Progenitor cell of endocrine pancreas (in vitro differentiated cells): Measurements from ENCODE around the gene RNF149. TPM values are rescaled to one million over a fixed set of nuclear protein-coding genes. Genes with fewer than 3 reads are reported as not detected.
A peak's percentile ranks its signal among the peaks of the same experiment; 100 is the strongest.
"Not testable (repeated sequence)": the region's sequence is repeated elsewhere in the genome, so short reads cannot be mapped to it uniquely, and the experiment has no call there.

Experiments used
- DNase-seq: peaks from one replicate; pipeline ENCODE4 v3.0.0; 2021; ENCODE audit warnings: low spot score; ENCODE audit not compliant: unreplicated experiment
- H3K27ac Mint-ChIP-seq: 2 replicates; pipeline ENCODE4 v1.8.0; 2021; ENCODE audit warnings: mild to moderate bottlenecking, moderate library complexity, mixed read lengths
- H3K27me3 Mint-ChIP-seq: 2 replicates; pipeline ENCODE4 v1.8.0; 2021; ENCODE audit warnings: mixed read lengths
- H3K36me3 Mint-ChIP-seq: 2 replicates; pipeline ENCODE4 v1.8.0; 2022; ENCODE audit warnings: mixed read lengths; ENCODE audit not compliant: insufficient read depth
- H3K4me1 Mint-ChIP-seq: 2 replicates; pipeline ENCODE4 v1.8.0; 2021; ENCODE audit warnings: low read depth, mixed read lengths
- H3K4me3 Mint-ChIP-seq: 2 replicates; pipeline ENCODE4 v1.8.0; 2021; ENCODE audit warnings: low read depth, mild to moderate bottlenecking, moderate library complexity, mixed read lengths
- H3K9me3 Mint-ChIP-seq: 2 replicates; pipeline ENCODE4 v1.8.0; 2021; ENCODE audit warnings: low read depth, mixed read lengths
- CTCF ChIP-seq: fragments of 200-600 bp; sonication (generic); IDR thresholded peaks from one replicate; pipeline ENCODE4 v1.5.0; 2021; ENCODE audit warnings: antibody characterized with exemption, mild to moderate bottlenecking; ENCODE audit not compliant: unreplicated experiment
- total RNA-seq: library from RNA; stranded (reverse); gene quantifications from 2 replicates; pipeline ENCODE4 v1.2.1, GENCODE V29; 2021

Gene RNF149
- total RNA-seq, 1 donor from 2014 or later, result 51.5 TPM

GRCh38 chr2:101251844-101252407, 56.6 kb downstream of the RNF149 start:
- Mint-ChIP-seq H3K27ac (peak overlapping the region; percentile 96), H3K36me3 (peaks cover 22% of the 10 kb centered on the region), H3K9me3 (peaks cover 13% of the 10 kb centered on the region), H3K4me3 (peak overlapping the region; percentile 81), H3K27me3 (no peaks in the 10 kb centered on the region), H3K4me1 (peaks cover 38% of the 10 kb centered on the region)
- peak; percentile 31 for DNase-seq
- peak; percentile 65 for TF ChIP-seq CTCF

DNA sequence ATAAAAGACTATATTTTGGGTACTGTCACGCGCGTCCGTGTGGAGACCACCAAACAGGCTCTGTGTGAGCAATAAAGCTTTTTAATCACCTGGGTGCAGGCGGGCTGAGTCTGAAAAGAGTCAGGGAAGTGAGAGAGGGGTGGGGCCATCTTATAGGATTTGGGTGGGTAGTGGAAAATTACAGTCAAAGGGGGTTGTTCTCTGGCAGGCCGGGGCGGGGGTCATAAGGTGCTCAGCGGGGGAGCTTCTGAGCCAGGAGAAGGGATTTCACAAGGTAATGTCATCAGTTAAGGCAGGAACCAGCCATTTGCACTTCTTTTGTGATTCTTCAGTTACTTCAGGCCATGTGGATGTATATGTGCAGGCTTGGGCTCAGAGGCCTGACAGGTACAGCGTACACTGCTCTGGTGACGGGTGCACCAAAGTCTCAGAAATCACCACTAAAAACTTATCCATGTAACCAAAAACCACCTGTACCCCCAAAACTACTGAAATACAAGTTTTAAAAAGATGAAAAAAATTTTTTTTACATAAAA, 57.2 kb downstream of the RNF149 start:
- H3K4me3 Mint-ChIP-seq, result peak overlapping the region; percentile 65
- H3K36me3 Mint-ChIP-seq, result peaks cover 21% of the 10 kb centered on the region
- peak overlapping the region; percentile 92 for H3K27ac Mint-ChIP-seq
- DNase-seq, H3K27me3 Mint-ChIP-seq: not testable (repeated sequence)
- peaks cover 39% of the 10 kb centered on the region for H3K4me1 Mint-ChIP-seq
- peaks cover 13% of the 10 kb centered on the region for H3K9me3 Mint-ChIP-seq

DNA sequence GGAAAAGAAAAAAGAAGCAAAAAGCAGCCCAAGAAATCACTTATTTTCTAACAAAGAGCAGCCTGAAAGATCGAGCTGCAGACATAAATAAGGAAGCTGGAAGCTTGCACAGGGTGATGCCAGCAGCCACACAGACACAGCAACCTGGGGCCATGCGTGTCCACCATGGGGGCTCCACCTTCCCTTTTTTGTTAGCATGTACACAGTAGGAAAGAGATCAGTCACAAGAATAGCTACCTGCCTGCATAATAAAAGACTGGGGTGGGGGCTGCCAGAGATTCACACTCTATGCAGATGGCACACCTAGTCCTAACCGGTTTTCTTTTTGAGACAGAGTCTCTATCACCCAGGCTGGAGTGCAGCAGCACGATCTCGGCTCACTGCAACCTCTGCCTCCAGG, 58.7 kb downstream of the RNF149 start:
- H3K4me1 Mint-ChIP-seq, result peaks cover 35% of the 10 kb centered on the region
- H3K36me3 Mint-ChIP-seq, result peaks cover 16% of the 10 kb centered on the region
- no peaks in the 10 kb centered on the region for H3K27me3 Mint-ChIP-seq
- H3K9me3 Mint-ChIP-seq, result peaks cover 13% of the 10 kb centered on the region
- TF ChIP-seq CTCF, result no peak
- no peak overlapping the region for H3K4me3 Mint-ChIP-seq
- H3K27ac Mint-ChIP-seq, result peak overlapping the region; percentile 71
- no peak for DNase-seq

GRCh38 chr2:101248756-101249155, 59.7 kb downstream of the RNF149 start:
- H3K27ac Mint-ChIP-seq, result peak overlapping the region; percentile 91
- peaks cover 20% of the 10 kb centered on the region for H3K36me3 Mint-ChIP-seq
- H3K27me3 Mint-ChIP-seq, DNase-seq, H3K4me3 Mint-ChIP-seq: not testable (repeated sequence)
- peaks cover 17% of the 10 kb centered on the region for H3K9me3 Mint-ChIP-seq
- H3K4me1 Mint-ChIP-seq, result peaks cover 34% of the 10 kb centered on the region

DNA sequence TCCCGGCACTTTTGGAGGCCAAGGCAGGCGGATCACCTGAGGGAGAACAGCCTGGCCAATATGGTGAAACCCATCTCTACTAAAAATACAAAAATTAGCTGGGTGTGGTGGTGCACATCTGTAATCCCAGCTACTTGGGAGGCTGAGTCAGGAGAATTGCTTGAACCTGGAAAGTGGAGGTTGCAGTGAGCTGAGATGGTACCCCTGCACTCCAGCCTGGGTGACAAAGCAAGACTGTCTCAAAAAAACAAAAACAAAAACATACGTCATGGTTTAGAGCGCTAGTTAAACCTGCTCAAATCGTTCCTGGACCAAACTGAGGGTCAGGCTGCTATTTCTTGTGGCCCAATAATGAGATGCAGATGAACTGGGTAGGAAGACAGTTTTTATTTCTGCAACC, 63.0 kb downstream of the RNF149 start:
- peak overlapping the region; percentile 94 for H3K27ac Mint-ChIP-seq
- H3K27me3 Mint-ChIP-seq, DNase-seq, H3K4me3 Mint-ChIP-seq: not testable (repeated sequence)
- peaks cover 40% of the 10 kb centered on the region for H3K4me1 Mint-ChIP-seq
- H3K9me3 Mint-ChIP-seq, result peaks cover 22% of the 10 kb centered on the region
- H3K36me3 Mint-ChIP-seq, result peaks cover 21% of the 10 kb centered on the region

GRCh38 chr2:101244899-101245298, 63.6 kb downstream of the RNF149 start:
- Mint-ChIP-seq H3K9me3 (peaks cover 22% of the 10 kb centered on the region), H3K36me3 (peaks cover 21% of the 10 kb centered on the region), H3K4me1 (peaks cover 46% of the 10 kb centered on the region), H3K27ac (peak overlapping the region; percentile 49)
- DNase-seq, H3K4me3 Mint-ChIP-seq, H3K27me3 Mint-ChIP-seq: not testable (repeated sequence)

DNA sequence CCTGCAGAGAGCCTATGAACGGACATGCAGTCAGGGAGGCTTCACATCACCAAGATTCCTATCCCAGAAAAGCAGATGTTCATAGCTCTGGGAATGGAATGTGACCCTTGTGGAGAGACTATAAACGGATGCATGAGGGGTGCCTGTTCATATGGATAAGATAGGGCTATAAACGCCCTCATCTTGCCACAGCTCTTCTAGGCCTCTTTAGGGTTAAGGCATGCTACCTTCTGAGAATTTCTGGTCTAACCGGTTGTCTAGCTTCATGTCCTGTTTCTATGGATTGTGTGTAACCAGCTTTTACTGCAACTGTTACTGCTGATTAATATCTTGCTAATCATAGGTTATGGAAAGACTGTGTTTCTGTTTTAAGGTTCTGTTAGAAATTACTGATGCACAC, 64.1 kb downstream of the RNF149 start:
- peak overlapping the region; percentile 59 for H3K27ac Mint-ChIP-seq
- peaks cover 20% of the 10 kb centered on the region for H3K9me3 Mint-ChIP-seq
- not testable (repeated sequence) for H3K27me3 Mint-ChIP-seq, DNase-seq, H3K4me3 Mint-ChIP-seq
- H3K4me1 Mint-ChIP-seq, result peaks cover 48% of the 10 kb centered on the region
- peaks cover 18% of the 10 kb centered on the region for H3K36me3 Mint-ChIP-seq

DNA sequence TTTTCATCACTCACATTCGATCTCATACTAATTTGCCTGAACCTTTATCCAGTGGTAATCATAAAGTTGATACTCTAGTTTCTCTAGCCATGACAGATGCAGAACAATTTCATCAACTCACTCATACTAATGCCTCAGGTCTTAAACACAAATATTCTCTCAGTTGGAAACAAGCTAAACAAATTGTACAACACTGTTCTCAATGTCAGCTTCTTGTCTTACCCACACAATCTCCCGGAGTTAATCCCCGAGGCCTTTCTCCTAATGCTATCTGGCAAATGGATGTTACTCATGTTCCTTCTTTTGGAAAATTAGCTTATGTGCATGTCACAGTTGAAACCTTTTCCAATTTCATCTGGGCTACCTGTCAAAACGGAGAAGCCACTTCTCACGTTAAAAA, 67.3 kb downstream of the RNF149 start:
- no peak for DNase-seq
- Mint-ChIP-seq H3K9me3 (peaks cover 25% of the 10 kb centered on the region), H3K27ac (peak overlapping the region; percentile 99), H3K4me1 (peaks cover 52% of the 10 kb centered on the region), H3K4me3 (no peak overlapping the region), H3K36me3 (peaks cover 19% of the 10 kb centered on the region), H3K27me3 (no peaks in the 10 kb centered on the region)
- TF ChIP-seq CTCF, result no peak
